ENCODE data around the gene FFAR3.

Gene FFAR3

GRCh38 chr19:35404879-35405622, 46.8 kb downstream of the FFAR3 start:
- DNase-seq: peak; percentile 93

GRCh38 chr19:35407619-35408018, 49.4 kb downstream of the FFAR3 start:
- no peak for DNase-seq

GRCh38 chr19:35408284-35409171, 50.3 kb downstream of the FFAR3 start:
- no peak for DNase-seq

GRCh38 chr19:35409191-35409590, 50.9 kb downstream of the FFAR3 start:
- no peak for DNase-seq

All from fibroblast of skin of right quadriceps (primary cell).